HG03139 (cell line): ENCODE results near the gene MITF.
"Not testable (repeated sequence)": the region's sequence is repeated elsewhere in the genome, so short reads cannot be mapped to it uniquely, and the experiment has no call there.

Experiments
- ATAC-seq: cut with Tn5 transposase; IDR thresholded peaks from one replicate; pipeline ENCODE4 v1.9.1; 2021; ENCODE audit not compliant: unreplicated experiment

MITF gene

DNA sequence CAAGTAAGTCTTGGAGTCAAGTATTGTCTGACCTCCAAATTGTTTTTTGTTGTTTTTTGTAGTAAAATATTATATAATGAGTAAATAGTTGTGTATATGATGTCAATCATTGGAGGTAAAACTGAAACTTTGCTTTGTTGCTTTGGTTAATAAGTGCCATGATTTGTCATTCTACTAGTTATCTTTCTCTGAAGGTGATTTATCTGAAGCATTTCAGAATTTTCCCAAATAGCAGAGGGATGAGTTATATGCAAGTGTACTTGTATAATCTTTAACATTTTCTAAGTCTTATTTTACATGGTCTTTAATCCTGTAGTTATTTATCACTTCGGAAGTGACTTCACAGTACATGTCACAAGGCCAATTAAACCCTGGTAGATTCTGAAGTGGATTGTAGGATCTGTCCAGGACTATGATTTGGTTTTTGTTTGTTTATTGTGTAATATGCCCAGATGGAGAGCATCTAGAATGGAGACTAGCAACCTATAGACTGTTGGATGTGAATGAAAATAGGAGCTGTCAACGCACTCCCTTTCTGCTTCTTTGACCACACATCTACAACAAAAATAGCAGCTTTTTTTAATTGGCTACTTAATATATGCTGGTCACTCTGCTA, 167.2 kb downstream of the MITF start:
- ATAC-seq: no peak

DNA sequence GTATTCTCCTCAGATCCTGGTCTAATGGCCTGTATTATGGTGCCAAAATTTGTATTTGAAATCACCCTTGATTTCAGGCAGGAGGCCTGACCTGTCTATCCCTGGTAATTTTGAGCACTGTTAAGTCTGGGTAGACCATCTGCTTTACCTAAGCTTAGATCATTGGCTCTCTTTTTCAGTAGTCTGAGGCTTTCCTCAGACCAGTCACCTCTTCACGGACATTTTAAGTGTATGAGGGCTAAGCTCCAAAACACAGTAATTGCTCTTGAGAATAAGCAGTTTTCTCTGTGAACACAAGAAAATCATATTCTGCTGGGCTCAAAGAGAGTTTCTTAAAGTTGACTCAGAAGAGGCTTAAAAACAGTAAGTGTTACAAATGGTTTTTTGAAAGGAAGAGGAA, 168.3 kb downstream of the MITF start:
- no peak for ATAC-seq

DNA sequence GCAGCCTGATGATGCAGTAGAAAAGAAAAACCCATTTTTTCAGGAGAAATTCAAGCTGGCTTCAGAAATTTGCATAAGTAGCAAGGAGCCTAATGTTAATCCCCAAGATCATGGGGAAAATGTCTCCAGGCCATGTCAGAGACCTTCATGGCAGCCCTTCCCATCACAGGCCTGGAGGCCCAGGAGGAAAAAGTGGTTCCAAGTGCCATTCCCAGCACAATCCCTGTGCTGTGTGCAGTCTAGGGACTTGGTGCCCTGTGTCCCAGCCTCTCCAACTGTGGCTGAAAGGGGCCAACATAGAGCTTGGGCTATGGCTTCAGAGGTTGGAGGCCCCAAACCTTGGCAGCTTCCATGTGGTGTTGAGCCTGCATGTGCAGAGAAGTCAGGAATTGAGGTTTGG, 170.6 kb downstream of the MITF start:
- not testable (repeated sequence) for ATAC-seq

DNA sequence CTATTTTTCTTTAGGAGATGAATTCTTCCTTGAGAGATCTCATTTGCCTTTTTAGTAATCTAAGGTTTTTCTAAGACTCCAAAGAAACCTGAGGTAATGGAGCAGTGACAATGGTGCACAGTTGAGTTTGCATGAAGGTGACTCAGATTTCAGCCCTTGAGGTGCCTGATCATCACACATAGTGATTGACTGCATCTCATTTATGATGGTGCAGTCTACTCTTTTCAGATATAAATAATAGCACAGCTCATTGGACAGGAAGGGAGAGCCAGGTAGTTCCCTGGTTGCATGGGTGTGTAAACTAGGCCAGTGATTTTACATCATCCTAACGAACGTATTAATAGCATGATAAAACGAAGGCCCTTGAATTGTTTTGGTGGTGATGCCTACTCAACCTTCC, 174.2 kb downstream of the MITF start:
- ATAC-seq: no peak

DNA sequence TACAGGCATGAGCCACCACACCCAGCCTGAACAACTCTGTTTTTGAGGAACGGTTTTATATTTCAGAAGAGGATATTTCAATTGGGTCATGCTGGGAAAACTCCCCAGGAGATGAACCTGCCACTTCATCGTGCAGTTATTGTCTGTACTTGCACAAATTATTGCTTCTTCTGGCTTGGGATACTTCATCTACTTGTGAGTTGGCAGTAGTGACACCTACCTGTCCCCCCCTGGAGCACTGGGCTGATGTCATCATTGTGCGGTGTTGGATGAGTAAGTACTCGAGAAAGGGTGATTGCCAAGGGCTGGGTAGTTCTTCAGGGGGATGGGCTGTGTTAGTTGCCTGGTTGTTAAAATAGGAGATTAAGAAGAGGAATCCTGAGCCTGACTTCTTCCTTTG, 175.1 kb downstream of the MITF start:
- ATAC-seq: no peak

DNA sequence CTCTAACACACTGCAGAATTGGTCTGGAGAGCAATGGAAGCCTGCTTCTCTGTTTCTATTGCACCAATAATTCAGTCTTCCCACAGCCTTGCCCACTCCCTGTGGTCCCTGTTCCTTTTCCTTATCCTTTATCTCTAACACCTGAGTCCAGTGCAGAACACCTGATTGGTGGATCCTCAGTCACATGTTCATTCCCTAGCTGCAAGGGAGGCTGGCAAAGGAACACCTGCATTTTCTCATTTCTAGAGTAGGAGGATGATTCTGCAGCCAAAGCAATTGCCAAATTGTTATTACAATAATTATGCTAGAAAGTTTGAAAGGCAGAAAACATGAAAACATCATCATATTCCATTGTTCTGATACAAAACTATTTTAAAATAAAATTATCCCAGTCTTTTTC, 176.5 kb downstream of the MITF start:
- ATAC-seq: no peak

DNA sequence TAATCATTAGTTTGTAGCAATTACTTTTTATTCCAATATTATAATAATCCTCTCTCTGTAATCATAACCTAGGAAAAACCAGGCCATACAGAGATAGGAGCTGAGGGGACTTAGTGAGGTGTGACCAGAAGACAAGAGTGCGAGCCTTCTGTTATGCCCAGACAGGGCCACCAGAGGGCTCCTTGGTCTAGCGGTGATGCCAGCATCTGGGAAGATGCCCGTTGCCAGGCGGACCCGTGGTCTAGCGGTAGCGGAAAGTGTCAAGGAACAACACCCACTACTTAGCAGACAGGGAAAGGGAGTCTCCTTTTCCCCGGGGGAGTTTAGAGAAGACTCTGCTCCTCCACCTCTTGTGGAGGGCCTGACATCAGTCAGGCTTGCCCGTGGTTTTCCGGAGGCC, 180.7 kb downstream of the MITF start:
- not testable (repeated sequence) for ATAC-seq

DNA sequence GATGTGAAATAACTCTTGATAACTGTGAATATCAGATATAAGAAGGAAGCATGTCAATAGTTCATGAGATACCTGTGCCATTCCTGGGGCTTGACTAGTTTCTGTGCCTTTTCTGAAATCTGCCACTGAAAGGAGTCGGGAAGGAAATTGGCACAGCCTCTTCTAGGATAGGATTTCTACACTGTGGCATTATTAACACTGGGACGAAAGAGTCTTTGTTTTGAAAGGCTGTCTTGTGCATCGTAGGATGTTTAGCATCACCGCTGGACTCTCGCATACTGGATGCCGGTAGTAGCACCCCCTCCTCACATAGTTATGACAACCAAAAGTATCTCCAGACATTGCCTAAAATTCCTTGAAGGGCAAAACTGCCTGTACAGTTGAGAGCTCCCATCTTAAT, 182.4 kb downstream of the MITF start:
- ATAC-seq: no peak

DNA sequence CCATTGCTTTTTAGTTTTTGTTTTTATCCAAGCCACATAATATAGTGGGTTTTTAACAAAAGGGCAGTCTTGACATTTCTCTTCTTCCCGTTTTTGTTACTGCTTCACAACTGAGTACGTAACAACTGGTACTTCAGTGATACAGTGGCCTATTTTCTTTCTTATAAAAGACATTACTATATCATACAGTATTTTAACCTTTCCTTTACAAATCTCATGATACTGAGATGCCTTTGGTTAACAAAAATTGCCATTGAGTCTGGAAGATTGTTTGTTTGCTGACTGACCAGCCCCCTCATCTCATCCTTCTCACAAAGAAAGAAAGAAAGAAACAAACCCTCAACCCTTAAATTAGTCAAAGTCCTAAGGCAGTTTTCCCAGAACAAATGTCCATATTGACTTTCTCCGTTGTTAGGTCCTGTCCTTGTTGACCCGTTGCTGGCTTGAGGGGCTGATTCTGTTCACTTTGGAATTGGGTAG, 183.3 kb downstream of the MITF start:
- no peak for ATAC-seq

DNA sequence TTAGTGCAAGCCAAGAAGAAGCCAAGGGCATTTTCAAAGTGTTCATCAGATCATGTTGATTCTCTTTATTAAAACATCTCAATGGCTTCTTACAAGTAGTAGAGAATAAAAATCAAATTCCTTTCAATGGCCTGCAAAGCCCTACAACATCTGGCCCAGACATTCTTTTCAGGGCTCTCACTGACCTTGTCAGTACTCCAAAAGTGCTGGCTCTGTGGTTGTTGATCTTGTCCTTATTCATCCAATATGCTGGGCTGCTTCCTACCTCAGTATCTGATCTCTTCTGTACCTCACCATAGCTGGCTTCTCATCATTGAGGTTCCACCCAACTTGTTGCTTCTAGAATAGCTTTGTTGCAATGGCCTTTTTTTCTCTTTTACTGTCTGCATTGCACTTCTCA, 186.2 kb downstream of the MITF start:
- no peak for ATAC-seq

DNA sequence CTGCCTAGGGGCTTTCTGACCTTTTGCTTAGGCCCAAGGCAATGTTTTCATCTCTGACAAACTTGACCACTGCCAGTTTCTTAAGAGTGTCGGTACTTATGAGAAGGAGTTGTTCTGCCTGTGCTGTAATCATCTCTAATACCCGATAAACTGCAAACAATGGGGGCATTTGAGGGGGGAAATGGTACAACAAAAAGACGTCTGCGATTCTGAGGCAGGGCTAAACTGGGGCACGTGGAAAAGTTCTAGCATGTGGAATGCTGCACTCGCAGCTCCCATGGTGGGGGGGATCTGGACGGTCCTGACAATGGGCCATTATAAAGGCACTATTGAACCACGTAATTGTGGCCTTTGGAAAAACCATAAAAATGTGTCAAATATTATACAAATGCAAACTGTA, 187.1 kb downstream of the MITF start:
- no peak for ATAC-seq

DNA sequence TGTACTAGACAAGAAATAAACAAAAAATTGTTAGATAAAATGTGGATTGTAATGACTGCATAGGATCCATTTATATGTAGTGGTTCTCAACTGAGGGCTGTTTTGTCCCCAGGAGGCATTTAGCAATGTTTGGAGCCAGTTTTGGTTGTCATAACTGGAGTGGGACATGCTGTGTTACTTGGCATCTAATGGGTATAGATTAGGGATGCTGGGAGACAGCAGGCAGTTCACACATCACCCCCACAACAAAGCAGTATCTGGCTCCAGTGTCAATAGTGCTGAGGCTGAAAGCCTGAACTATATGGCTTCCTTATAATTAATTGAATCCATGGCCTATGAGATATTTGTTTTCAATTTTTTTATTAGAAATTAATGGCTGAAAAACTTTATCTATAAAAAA, 188.3 kb downstream of the MITF start:
- no peak for ATAC-seq

DNA sequence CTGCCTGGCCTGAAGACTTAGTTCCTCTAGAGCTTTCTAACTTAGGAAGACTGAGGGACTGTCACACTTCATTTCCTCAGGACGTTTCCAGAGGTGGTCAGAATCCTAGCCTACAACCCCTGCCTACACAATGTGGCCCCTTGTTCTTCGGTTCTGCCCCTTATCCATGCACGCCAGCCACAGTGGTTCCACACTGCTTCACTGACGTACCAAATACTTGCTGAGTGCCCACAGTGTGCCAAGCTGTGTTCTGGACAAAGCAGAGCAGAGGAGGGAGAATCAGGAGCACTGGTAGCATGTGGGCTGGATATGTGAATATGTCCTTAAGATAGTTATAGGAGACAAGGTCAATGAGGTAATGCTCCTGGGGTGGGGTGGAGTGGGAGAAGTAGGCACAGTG, 189.8 kb downstream of the MITF start:
- ATAC-seq: no peak

DNA sequence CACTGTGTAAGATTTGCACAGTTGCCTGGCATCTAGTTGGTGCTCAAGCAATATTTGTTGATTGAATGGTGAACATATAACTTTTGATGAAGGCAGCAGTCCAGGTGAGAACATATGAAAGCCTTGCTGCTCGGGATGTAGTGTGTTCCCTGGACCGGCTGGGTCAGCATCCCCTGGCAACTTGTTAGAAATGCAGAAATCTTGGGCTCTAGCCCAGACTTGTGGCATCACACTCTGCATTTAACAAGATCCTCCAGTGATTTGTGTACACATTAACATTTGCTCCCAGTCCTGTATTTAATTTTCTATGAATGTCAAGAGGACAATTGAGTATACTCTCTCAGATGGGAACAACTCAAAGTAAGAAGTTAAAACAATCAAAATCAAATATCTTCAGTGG, 191.3 kb downstream of the MITF start:
- no peak for ATAC-seq

DNA sequence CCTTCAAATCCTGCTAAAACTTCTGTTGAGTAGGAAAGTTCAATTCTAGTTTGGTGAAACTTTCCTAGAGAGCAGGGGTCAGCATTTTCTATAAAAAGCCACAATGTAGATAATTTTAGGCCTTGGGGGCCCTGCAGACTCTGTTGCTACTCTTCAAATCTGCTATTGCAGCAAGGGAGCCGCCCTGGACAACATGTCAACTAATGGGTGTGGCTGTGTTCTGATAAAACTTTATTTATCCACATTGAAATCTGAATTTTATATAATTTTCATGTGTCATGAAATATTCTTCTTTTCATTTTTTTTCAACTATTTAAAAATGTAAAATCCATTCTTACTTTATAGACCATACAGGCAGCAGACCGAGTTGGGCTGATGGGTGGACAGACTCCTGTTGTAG, 192.8 kb downstream of the MITF start:
- no peak for ATAC-seq

DNA sequence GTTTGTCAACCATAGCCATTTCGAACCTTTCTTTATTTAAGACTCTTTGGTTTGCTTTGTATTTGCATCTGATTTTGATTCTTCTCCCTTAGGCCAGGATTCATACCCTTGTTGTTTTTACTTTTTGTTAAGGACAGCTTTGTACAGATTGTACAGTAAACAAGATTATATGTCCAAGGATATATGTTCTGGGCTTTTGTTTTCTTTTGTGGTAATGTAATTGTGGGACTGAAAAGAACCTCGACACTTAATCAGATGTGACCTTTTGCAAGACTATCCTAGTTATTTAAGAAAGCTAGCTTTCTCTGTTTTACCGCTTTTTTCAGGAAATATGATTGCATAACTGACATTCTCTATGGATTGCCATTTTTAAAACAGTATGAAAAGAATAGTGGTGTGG, 193.2 kb downstream of the MITF start:
- no peak for ATAC-seq

DNA sequence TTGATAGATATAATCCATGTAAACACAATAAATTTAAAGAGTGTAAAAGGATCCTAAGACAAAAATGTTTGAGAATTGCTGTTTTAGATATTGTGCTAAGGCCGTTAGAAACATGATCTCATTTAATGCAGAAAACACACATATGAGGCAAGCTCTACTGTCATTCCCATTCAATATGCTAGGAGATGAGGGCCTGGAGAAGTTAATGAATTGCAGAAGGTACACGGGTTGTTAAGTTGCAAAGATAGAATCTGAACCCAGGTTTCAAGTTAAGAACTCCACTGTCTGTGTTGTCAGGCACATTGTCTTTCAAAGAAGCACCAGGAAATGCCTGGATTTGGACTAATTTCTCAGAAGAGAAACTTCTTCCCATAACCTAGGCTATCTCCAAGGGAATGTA, 195.1 kb downstream of the MITF start:
- no peak for ATAC-seq

DNA sequence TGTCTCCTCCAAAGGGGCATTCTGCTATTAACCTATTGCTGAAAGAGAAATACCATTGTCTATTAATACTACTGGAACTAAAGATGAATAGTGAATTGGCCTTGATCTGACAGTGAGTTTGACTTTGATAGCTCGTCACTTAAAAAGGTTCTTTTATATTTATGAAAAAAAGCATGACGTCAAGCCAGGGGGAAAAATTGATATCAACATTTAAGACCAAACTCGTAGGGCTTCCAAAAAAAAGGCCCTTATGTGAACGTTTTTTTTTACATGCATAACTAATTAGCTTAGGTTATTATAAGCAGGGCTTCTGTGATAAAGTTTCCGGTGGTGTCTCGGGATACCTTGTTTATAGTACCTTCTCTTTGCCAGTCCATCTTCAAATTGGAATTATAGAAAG, 197.0 kb downstream of the MITF start:
- no peak for ATAC-seq

DNA sequence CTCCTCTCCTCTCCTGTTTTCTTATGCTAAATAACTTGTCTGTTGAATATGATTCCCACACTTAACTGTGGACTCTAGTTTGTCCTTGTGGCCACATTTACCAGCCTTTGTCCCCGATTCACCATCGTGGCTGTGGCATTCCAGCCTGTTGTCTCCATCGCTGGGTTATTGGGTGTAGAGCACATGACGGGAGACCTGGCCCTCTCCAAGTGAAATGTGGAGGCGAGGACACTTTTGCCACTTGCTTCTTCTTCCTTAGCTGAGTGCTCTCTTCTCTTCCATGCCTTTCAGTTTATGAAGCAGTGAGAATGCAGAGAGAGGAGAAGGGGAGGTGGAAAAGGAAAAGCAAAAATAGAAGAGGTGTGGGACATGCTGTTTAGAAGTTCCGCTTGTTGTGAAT, 198.8 kb downstream of the MITF start:
- no peak for ATAC-seq

DNA sequence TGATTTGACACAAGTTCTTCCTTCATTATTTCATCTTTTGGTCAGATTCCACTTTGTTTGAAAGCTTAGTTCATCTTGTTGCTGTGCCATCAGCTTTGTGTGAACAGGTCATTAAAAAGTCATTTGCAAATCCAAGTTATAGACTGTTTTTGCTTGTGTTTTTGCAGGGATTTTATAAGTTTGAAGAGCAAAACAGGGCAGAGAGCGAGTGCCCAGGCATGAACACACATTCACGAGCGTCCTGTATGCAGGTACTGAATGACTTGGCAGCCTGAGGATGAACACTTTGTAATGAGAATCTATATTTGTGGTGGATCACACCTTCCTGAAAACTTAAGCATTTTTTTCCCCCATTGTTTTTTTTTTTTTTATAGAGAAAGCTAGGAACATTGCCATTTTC, 199.7 kb downstream of the MITF start:
- no peak for ATAC-seq

DNA sequence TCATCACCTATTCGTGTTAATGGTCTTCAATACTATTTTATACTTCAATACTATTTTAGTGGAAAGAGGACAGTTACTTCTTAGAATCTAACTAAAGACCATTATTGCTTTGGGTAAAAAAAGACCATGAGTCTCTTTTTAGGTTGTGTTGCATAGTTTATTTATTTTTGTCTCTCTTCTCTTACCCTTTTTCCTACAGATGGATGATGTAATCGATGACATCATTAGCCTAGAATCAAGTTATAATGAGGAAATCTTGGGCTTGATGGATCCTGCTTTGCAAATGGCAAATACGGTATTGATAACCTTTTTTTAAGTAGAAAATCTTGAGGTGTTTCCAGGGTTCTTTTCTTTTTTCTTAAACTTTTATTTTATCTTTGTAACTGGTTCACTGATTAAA, 201.8 kb downstream of the MITF start:
- no peak for ATAC-seq

DNA sequence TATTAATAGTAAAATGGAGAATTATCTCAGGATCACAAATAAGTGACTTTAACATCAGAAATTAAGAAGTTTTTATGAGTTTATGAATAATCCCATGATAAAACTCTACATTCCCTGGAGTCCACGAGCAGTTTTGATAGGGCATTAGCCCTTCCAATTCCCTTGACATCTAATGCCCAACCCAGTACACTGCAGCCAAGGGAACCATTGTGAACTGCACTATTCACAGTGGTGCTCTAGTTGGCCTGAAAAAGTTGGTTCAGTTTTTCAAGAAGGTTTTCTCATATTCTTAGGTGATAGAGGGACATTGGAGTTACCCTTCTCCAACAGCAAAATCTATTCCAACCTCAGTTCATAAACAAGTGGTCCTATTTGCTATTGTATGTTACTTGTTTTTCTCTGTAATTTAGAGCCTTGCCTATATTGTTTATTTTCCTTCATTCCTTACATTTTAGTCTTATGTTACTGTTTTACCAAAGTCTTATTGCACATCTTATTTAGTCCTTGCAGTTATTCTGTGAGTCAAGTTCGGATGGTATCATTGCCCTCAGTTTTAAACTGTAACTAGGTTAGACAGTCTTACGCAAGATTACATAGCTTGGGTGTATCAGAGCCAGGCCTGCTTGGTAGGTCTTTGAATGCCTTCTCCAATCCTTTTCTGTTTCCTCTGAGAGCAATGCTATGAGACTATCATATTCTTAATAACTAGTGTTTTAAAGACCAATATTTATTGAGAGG, 202.3 kb downstream of the MITF start:
- no peak for ATAC-seq

DNA sequence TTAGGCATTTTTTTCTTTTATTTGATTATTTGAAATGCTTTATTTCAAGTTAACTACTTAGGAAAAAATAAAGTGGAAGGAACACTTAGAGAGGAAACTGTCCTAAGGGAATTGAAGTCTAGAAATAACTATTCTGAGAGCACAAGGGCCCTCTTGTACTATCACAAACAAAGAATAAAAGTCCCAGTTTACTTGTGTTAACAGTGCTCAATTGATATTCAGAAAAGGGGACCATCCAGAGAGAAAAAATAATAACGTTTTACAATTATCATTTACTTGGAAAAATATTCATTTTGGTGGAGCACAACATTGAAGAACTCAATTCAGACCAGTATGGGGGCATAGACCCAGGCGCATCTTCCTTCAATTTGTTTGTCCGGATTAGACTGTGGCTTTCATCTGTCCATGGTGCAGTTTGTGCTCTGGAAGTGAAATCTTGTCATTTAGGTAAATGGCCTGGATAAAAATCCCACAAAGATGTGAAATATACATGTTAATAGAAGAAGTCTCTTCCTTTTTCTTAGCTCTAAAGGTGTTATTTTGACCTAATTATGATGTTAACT, 205.7 kb downstream of the MITF start:
- no peak for ATAC-seq
